SK-N-SH treated with all-trans-retinoic acid at 6 μM for 48 hours (cell line): Measurements from ENCODE around the gene SSBP2.

Source experiments
- ARNTL ChIP-seq: fragments of 450-650 bp; formaldehyde crosslinking; IDR thresholded peaks from 2 replicates; pipeline ENCODE4 v1.5.0; 2020; ENCODE audit warnings: low read depth, mild to moderate bottlenecking, moderate library complexity, borderline replicate concordance
- CSDC2 ChIP-seq: fragments of 250-450 bp; sonication (Bioruptor Pico); IDR thresholded peaks from 2 replicates; pipeline ENCODE4 v1.5.0; 2020; ENCODE audit warnings: mild to moderate bottlenecking, moderate library complexity
- RARB ChIP-seq: fragments of 250-450 bp; sonication (Bioruptor Pico); IDR thresholded peaks from 2 replicates; pipeline ENCODE4 v1.8.0; 2021; ENCODE audit warnings: mild to moderate bottlenecking, moderate library complexity
- ZC3H10 ChIP-seq: fragments of 250-450 bp; sonication (Bioruptor Pico); IDR thresholded peaks from 2 replicates; pipeline ENCODE4 v1.5.1; 2021; ENCODE audit warnings: mild to moderate bottlenecking, moderate library complexity
- TF ChIP-seq, protein P1 (sequence below): fragments of 250-450 bp; sonication (Bioruptor Pico); IDR thresholded peaks from 2 replicates; pipeline ENCODE4 v1.5.1; 2020; ENCODE audit warnings: low read depth, mild to moderate bottlenecking, moderate library complexity

DNA sequence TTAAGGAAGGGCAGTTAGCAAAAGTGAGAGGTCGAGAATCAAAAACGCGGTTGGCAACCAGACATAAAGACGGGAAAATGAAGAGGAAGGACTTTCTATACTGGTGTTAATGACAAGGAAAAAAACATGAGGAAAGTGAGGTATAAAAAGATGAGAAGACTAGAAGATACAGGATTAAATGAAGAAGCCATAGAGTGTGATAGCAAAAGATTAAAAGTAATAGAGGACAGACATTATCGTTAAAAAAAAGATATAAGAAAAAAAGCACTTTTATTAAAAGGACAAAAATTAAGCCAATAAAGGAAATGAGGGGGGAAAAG, 1.7 kb upstream of the SSBP2 start:
- TF ChIP-seq ARNTL: no peak
- TF ChIP-seq, protein P1, sequence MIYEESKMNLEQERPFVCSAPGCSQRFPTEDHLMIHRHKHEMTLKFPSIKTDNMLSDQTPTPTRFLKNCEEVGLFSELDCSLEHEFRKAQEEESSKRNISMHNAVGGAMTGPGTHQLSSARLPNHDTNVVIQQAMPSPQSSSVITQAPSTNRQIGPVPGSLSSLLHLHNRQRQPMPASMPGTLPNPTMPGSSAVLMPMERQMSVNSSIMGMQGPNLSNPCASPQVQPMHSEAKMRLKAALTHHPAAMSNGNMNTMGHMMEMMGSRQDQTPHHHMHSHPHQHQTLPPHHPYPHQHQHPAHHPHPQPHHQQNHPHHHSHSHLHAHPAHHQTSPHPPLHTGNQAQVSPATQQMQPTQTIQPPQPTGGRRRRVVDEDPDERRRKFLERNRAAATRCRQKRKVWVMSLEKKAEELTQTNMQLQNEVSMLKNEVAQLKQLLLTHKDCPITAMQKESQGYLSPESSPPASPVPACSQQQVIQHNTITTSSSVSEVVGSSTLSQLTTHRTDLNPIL (CRISPR knock-in tag): no peak
- no peak for TF ChIP-seq RARB (CRISPR knock-in tag)
- TF ChIP-seq CSDC2 (CRISPR knock-in tag): no peak
- no peak for TF ChIP-seq ZC3H10
